Left forelimb (tissue), 1 donor: ENCODE results near the gene PIK3C2A.
"Not testable (repeated sequence)": the region's sequence is repeated elsewhere in the genome, so short reads cannot be mapped to it uniquely, and the experiment has no call there.

Experiments used
- DNase-seq: peaks from one replicate; pipeline ENCODE4 v3.0.0-alpha.2; 2018; ENCODE audit warnings: low spot score

Gene PIK3C2A

DNA sequence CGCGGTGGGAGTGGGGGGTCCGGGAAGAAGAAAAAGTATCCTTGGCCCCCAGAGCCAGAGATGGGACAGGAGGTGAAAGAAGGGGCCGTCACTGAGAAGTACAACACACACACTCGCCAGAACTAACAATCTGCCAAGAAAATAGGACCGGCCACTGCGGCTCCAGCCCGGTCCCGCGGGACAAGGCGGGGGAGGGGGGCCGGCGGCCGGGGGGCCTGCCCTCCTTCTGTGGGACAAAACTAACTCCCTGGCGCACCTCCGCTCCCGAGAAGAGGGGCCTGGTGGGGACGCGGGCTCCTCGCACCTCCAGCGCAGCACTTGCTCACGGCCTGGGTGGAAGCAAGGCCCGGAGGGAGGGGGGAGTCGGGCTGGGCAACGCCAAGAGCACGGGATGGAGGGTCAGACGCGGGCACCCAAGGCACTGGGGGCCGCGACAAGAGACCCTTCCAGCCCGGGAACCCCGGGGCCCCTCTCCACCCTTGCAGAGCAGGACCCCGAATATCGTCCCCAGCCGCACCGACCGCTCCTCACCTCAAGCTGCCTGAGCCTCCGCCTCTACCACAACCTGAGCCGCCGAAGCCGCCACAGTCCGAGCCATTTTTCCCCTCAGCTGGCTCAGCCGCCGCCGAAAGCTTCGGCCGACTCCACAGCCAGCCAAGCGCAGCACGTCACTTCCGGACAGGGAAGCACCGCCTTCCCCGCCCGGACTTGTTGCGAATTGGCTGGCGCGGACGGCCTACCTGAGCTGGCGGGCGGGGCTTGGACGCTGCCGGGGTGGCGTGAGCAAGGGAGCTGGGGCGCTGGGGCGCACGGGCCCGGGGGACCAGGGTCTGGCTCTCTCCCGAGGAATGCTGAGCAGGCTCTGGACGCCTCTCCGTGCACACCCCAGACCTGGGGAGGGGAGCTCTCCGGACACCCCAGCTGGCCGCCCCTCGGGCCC, at the start of gene PIK3C2A:
Gene PIK3C2A, minus strand, starts transcription at position 670 of the 940 bp plus-strand sequence. CDS start 38,245 bp downstream, outside the sequence.
- DNase-seq: peak; percentile 96

GRCh38 chr11:17257196-17257595, 49.4 kb upstream of the PIK3C2A start:
- no peak for DNase-seq

- DNase-seq: no peak
Measured at GRCh38 chr11:17256512-17256911, 48.7 kb upstream of the PIK3C2A start.

DNA sequence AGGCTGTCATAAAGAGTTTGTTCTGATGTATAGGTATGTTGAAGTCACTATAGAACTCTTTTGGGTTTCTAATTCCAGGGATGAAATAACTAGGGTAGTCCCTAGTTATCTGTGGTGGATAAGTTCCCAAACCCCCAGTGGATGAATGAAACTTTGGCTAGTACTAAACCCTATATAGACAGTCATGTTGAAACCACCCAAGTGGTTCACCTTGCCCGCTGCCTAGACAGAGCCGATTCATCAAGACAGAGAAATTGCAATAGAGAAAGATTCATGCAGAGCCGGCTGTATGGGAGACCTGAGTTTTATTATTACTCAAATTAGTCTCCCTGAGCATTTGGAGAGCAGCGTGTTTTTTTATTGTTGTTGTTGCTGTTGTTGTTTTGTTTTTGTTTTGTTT, 44.9 kb upstream of the PIK3C2A start:
- DNase-seq: no peak

- no peak for DNase-seq
Measured at GRCh38 chr11:17250561-17251350, 43.0 kb upstream of the PIK3C2A start.

DNA sequence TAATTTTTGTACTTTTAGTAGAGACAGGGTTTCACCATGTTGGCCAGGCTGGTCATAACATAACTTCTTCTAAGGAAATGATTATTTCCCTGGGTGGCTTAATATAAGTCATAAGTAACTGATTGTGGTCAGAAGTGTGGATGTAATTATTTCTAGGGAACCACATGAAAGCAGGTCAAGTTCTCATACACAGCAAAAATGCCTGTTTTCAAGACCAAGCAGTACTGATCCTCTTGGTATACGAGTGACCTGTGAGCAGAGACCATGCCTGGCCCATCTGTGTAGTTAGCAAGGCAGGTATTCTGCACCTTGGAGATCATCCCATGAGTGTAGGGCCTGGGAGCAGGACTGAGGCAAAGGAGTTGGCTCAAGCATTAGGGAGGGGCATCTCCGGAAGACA, 36.3 kb upstream of the PIK3C2A start:
- DNase-seq: no peak

DNA sequence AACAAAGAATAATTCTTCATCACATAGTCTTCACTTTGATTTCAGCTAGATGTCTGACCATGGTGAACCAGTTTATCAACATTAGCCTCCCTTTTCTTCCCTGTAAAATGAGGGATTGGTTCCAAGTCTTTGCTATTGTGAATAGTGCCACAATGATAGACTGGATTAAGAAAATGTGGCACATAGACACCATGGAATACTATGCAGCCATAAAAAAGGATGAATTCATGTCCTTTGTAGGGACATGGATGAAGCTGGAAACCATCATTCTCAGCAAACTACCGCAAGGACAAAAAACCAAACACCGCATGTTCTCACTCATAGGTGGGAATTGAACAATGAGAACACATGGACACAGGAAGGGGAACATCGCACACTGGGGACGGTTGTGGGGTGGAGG, 35.2 kb upstream of the PIK3C2A start:
- not testable (repeated sequence) for DNase-seq

DNA sequence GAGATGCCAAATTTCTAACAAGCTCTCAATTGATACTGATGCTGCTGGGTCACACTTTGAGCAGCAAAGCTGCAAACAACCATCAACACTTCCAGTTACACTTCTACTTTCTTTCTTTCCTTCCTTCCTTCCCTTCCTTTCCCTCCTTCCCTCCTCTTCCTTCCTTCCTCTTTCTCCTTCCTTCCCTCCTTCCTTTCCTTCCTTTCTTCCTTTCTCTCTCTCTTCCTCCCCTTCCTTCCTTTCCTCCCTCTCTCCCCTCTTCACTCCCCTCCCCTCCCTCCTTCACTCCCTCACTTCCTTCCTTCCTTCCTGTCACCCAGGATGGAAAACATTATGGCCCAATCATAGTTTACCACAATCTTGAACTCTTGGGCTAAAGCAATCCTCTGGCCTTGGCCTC, 33.0 kb upstream of the PIK3C2A start:
- no peak for DNase-seq

- not testable (repeated sequence) for DNase-seq
Measured at GRCh38 chr11:17239927-17240326, 32.1 kb upstream of the PIK3C2A start.

GRCh38 chr11:17238377-17238776, 30.6 kb upstream of the PIK3C2A start:
- no peak for DNase-seq

DNA sequence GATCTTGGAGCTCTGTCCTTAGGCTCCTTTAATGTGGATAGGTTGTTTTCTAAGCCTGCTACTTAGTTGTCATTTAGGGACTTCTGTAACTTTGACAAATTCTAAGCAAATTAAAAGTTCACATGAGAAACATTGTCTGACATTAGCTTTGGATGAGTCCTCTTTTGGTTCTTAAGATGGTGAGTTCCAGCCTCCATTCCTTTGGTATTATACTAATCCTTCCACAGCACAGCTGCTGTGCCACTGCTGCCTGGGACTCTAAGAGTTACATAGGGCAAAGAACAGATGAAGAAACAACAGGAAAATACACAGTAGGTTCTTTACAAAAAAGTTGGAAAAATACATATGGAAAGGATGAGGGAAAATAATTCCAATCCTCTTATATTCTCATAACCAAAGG, 25.3 kb upstream of the PIK3C2A start:
- DNase-seq: no peak

DNA sequence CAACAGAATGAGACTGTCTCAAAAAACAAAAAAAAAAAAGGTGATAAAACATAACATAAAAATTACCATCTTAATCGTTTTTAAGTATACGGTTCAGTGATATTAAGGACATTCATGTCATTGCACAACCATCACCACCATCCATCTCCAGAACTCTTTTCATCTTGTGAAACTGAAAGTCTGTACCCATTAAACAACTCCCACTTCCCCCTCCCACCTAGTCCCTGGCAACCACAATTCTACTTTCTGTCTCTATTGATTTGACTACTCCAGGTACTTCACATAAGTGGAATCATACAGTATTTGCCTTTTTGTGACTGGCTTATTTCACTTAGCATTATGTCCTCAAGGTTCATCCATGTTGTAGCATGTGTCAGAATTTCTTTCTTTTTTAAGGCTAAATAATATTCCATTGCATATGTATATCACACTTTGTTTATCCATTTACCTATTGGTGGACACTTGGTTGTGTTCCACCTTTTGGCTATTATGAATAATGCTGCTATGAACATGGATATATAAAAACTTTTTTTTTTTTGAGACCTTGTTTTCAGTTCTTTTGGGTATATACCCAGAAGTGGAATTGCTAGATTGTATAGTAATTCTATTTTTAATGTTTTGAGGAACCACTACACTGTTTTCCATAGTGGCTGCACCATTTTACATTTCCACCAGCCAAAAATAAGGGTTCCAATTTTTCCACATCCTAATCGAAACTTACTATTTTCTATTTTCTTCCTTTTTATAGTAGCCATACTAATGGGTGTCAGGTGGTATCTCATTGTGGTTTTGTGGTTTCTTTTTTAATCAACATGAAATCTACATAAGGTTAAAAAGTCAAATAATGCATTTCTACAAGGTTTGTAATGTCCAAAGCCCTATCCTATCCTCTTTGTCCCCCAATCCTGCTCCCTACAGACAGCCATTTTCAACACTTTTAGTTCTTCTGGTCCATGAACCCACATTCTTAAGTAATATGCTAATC, 23.4 kb upstream of the PIK3C2A start:
- DNase-seq: no peak

DNA sequence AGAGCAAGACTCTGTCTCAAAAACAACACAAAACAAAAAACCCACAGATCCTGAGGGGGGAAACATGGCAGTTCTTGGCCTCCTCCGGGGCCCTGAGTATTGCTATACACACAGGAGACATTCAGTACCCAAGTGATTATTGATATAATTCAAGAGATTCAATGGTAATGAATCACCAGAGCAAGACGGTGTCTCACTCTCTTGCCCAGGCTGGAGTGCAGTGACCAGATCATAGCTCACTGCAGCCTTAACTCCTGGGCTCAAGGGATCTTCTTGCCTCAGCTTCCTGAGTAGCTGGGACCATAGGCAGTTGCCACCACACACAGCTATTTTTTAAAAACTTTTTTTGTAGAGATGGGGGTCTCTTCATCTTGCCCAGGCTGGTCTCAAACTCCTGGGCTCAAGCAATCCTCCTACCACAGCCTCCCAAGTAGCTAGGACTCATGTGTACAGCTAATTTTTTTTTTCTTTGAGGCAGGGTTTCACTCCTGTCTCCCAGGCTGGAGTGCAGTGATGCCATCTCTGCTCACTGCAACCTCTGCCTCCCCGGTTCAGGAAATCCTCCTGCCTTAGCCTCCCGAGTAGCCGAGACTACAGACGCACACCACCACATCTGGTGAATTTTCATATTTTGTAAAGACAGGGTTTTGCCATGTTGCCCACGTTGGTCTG, 21.8 kb upstream of the PIK3C2A start:
- DNase-seq: no peak

DNA sequence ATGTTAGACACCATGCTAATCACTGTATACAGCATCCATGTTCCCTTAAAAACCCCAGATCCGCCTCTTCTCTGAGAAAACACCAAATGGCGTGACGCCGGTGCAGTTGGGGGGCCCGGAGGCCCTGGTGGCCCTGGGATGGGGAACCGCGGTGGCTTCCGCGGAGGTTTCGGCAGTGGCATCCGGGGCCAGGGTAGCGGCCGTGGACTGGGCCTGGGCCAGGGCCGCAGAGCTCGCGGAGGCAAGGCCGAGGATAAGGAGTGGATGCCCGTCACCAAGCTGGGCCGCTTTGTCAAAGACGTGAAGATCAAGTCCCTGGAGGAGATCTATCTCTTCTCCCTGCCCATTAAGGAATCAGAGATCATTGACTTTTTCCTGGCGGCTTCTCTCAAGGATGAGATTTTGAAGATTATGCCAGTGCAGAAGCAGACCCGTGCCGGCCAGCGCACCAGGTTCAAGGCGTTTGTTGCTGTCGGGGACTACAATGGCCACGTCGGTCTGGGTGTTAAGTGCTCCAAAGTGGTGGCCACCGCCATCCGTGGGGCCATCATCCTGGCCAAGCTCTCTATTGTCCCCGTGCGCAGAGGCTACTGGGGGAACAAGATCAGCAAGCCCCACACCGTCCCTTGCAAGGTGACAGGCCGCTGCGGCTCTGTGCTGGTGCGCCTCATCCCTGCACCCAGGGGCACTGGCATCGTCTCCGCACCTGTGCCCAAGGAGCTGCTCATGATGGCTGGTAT, 20.6 kb upstream of the PIK3C2A start:
- not testable (repeated sequence) for DNase-seq

DNA sequence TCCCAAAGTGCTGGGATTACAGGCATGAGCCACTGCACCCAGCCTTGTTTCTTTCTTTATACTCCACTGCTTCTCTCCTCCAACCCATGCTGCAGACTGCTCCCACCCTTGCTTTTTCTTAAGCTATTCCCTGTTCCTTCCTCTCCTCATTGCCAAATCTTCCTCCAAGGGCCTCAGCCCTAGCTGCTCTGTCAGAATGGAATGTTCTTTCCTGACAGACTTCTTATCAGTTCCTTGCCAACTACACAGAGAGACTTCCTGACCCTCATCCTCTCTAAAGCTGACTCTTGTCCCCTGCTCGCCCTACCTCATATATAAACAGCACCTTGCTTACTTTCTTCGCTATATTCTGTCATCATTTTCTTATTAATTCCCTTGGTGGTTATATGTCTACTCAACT, 16.9 kb upstream of the PIK3C2A start:
- no peak for DNase-seq

- no peak for DNase-seq
Measured at GRCh38 chr11:17221968-17222367, 14.2 kb upstream of the PIK3C2A start.

DNA sequence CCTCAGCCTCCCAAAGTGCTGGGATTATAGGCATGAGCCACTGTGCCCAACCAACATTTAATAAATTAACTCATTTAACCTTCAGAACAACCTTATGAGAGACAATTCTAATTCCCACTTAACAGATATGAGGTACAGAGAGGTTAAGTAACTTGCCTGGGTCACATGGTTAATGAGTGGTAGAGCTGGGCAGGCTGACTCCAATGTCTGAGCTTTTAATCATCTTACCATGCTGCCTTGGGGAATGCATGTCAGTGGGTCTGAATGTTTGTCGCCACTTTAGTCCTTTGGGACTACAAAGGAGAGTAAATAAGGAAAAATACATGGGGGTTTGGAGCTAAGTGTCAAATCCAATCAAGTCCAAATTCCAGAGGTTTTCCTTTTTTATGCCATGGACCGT, 11.2 kb upstream of the PIK3C2A start:
- DNase-seq: no peak

DNA sequence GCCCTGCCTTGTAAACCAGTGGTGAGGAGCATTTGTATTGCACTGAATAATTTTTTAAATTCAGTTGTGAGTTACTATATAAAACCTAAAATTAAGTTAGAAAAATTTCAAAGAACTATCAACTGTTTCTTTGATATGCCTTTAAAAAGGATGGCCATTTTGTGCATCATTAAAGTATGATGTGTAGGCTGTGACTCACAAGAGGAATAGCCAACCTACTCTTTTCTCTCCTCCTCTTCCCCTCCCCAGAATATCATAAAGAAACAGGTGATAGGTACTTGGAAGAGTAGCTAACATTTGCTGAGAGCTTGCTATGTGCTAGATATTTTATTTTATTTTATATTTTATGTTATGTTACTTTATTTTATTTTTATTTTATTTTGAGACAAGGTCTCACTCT, 10.6 kb upstream of the PIK3C2A start:
- DNase-seq: no peak

DNA sequence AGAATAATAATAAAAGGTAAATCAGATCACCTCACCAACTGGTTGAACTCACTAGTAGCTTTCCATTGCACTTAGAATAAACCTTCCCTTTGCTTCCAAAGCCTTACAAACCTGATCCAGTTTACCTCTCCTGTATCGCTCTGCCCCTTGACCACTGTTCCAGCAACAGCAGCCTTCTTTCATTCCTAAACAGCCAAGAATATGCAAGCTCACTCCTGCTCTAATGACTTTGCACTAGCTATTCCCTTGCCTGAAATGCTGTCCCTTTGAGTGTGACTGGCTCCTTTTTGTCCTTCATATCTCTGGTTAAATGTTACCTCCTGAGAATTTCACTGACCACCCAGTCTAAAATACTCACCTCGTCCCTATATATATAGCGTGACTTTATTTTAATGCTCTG, 9.6 kb upstream of the PIK3C2A start:
- no peak for DNase-seq

DNA sequence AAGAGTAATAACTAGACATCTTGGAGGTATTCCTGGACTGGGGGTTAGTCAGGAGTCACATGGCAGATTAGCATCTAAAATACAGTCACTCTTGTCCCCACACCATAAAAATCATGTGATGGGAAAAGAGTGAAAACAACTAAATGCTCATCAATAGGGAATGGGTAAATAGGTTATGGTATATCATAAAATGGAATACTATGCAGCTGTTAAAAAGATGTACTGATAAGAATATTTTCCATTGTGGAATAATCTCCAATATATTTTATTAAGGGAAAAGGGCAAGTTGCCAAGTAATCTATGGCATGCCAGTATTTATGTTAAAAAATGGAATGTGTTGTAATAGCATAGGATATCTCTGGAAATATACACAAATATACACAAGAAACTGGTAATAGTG, 6.6 kb upstream of the PIK3C2A start:
- no peak for DNase-seq

- no peak for DNase-seq
Measured at GRCh38 chr11:17211286-17211685, 3.5 kb upstream of the PIK3C2A start.
